Measurements from ENCODE around the gene DHX29.

GRCh38 chr5:55316837-55317236 lies 9.3 kb upstream of the DHX29 start:
- TF ChIP-seq CTCF (IDR thresholded peaks at IDR 0.05; ENCODE audit: low read depth, low read length) (no peak), MAX (IDR thresholded peaks at IDR 0.05; ENCODE audit: low read depth, low read length) (no peak), POLR2A (IDR thresholded peaks at IDR 0.05; ENCODE audit: extremely low read depth, insufficient read length) (no peak), MYC (IDR thresholded peaks at IDR 0.05; ENCODE audit: low read depth, low read length) (no peak)
